ENCODE results near the gene RNF111.
A peak's percentile ranks its signal among the peaks of the same experiment; 100 is the strongest.

Gene RNF111

DNA sequence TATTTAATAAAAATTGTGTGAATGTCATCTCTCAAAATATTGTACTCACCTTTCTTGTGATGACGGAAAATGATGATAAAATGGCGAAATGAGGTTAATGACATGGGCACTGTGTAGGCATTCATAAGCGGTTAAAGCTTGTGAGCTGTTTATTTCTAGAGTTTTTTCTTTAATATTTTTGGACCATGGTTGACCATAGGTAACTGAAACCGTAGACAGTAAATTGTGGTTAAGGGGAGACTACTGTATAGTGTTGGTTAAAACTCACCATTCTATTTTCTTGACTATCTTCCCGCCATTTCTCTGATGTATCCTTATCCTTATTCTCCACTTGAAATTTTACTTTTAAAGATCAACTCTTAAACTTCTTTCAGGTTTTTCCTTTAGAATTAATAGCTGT is 14.5 kb downstream of the RNF111 start:
- no peak for DNase-seq

DNA sequence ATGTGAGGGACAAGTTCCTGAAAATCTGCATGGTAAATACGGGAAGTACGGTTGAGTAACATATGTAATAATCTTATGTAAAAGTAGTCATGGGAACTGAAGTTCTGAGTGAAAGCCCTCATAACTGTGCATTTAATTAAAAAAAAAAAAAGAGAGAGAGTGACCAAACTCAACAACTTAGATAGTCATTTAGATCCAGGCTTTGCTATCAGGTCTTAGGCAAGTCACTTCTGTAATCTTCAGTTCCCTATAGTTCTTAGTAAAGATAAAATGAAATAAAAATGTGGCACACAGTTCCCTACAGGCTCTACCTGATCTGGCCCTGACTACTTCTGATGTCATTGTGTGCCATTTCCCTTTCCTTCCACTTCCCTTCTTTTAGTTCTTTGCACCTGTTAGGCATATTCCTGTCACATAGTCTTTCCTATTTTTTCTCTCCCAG is 15.0 kb downstream of the RNF111 start:
- DNase-seq: peak; percentile 96 to 97

DNA sequence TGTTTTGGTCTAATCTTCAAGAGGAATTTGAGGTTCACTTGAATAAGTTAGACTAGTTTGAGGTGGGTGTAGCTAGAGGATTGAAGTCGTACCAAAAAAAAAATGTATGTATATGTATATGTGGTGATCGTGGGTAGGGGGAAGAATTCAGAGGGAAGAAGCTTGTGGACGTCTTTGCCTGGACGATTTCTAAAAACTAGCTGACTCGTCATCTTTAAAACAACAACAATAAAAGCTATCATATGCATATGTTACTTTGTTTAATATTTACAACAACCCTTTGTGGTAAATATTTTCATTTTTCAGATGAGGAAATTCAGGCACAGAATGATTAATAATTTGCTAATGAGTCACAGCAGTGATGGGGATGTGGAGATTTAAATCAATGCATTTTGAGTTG is 18.1 kb downstream of the RNF111 start:
- DNase-seq: no peak

DNA sequence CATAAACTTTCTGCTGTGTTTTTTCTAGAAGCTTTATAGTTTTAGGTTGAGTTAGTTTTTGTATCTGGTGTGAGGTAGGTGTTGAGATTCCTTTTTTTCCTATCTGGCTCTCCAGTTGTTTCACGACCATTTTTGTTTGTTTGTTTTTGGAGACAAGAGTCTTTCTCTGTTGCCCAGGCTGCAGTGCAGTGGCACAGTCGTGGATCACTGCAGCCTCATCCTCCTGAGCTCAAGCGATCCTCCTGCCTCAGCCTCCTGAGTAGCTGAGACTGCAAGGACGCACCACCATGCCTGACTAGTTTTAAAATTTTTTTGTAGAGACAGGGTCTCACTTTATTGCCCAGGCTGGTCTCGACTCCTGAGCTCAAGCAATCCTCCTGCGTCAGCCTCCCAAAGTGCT is 20.6 kb downstream of the RNF111 start:
- no peak for DNase-seq

DNA sequence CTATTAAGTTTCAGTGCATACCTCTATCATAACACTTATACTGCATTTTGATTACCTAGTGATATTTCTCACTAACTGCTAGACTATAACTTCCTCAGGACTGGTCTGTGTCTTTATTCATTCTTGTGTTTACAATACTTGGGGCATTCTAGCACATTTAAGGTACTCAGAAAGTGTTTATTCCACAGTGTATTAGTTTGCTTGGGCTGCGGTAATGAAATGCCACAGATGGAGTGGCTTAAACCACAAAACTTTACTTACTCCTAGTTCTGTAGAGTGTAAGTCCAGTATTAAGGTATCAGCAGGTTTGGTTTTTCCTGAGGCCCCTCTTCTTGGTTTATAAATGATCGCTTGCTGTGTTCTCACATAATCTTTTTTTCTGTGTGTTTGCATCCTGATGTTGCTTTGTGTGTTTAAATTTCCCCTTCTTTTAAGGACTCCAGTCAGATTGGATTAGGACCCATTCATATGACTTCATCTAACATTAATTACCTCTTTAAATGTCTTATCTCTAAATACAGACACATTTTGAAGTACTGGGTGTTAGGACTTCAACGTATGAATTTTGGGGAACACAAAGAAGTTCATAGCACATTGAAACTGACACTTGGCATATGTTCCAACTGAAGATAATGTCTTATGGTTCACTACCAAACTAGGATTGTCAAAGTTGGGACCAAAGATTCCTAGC is 23.9 kb downstream of the RNF111 start:
- no peak for DNase-seq

DNA sequence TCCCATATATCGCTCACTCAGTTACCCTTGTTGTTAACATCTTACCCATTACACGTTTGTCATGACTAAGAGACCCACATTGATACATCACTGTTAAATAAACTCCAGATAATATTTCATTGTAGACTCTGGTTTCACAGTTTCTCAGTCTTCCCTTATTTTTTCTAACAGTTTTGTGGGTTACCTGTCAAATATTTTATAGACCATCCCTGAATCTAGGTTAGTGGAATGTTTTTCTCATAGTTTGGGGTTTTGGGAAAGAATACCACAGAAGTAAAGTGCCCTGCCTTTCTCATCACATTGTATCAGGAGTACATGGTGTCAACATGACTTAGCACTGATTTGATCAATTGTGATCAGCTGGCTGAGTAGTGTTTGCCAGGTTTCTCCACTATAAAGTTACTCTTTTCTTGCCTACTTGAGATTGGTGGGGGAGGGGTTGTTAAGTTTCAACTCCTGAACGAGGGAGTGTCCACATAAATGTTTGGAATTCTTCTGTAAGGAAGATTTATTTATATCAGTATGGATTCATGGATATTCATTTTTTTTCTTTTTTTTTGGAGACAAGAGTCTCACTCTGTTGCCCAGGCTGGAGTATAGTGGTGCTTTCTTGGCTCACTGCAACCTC is 25.9 kb downstream of the RNF111 start:
- no peak for DNase-seq

DNA sequence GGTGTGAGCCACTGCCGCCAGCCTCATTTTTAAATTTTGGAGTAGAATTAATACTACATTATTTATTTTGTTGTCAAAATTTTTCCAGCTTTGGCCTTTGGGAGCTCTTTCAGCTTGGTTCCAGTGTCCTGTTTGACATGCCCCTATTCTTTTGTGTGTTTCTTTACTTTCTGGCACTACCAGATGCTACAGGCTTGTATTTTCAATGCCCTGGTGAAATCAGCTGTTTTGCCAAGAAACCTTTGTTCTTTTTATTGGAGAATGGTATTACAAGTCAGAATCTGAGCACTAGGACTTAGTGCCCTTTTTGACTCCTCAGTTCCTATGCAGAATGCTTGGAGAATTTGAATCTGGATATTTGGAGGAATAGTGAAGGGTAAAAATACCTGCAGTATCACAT is 26.6 kb downstream of the RNF111 start:
- DNase-seq: no peak

DNA sequence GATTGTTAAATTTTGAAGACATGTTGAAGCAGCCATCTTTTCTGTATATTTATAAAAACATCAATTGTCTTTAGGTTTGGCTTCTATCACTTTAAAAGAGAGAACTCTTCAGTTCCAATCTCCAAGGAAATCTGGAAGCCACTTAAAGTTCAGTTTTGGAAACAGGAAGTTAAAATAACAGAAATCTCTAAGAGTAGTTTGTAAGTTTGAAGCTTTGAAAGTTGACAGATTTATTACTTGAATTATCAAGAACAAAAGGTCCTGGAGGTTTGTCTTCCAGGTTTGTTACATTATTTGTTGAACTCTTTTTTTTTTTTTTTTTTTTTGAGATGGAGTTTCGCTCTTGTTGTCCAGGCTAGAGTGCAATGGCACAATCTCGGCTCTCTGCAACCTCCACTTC is 30.0 kb downstream of the RNF111 start:
- DNase-seq: peak in 1 of 2 experiments; percentile 10

DNA sequence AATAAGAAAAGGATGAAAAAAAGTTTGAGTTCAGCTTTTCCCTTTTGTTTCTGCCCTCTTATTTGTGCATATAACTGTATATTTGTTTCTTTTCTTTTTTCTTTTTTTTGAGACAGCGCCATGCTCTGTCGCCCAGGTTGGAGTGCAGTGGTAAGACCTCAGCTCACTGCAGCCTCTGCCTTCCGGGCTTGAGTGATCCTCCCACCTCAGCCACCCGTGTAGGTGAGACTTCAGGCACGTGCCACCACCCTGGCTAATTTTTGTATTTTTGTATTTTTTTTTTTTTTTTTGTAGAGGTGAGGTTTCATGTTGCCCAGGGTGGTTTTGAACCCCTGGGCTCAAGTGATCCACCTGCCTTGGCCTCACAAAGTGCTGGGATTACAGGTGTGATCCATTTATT is 31.4 kb downstream of the RNF111 start:
- no peak for DNase-seq

DNA sequence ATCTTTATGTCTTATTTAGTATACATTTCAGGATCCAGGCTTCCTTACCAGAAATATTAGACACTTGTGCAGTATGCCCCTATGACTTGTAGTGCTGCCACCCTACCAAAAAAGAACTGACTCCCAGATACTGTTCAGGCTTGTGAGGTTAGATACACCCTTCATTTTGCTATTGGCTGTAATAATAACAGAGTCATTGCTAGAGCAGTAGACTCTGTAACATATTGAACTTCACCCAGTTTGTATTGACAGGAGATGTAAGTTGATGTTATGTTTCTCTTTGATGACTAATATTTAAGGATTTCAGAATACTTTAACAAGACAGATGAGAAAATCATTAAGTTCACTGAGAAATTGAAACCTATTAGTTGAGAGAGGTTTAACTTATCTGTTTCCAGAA is 32.9 kb downstream of the RNF111 start:
- no peak for DNase-seq

DNA sequence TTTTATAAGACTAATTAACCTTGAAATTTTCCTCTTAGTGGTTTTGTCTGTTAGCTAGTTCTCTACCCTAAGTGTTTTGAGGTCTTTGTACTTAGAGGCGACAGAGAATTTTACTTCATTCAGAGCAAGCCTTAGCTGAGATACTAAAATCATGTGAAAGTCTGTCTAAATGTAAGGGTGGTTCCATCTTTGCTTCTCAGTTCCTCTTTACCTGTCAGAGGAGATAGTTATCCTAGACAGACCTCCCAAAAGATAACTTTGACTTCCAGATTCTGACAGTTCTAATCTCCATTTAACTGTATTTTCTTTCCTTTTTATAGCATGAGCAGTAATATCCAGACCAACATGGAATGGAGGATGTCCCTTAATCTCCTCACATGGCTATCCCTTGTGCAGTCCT is 34.7 kb downstream of the RNF111 start:
- DNase-seq: no peak

DNA sequence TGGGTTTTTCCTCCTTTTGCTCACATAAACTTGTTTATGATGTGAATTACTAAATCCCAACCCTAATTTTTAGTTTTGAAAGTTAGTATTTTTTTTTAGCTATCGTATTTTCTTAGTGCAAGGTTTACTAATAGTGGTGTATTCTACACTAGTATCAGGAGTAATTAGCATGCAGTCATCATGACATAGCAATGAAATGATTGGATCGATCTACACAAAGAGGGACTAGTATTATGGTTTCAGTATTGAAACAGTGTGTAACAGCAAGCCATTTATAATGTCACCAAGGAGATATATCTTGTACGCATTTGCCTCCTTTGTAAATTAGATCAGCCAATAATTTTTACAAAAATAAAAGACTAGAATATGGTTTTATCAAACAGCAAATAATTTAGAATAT is 38.7 kb downstream of the RNF111 start:
- no peak for DNase-seq

DNA sequence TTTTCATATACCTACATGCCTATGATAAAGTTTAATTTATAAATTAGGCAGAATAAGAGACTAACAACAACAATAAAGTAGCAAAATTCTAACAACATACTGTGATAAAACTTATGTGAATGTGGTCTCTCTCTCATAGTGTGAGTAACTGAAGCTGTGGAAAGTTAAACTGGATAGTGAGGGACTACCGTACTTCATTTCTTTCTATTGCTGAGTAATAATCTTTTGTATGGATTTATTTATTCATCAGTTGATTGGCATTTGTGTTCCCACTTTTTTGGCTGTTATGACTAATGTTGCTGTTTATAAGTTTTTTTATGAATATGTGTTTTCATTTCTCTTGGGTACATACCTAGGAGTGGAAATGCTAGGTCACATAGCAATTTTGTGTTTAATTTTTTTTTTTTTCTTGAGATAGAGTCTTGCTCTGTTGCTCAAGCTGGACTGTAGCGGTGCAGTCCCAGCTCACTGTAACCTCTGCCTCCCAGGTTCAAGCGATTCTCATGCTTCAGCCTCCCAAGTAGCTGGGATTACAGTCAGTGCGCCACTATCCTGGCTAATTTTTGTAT is 41.0 kb downstream of the RNF111 start:
- DNase-seq: no peak

DNA sequence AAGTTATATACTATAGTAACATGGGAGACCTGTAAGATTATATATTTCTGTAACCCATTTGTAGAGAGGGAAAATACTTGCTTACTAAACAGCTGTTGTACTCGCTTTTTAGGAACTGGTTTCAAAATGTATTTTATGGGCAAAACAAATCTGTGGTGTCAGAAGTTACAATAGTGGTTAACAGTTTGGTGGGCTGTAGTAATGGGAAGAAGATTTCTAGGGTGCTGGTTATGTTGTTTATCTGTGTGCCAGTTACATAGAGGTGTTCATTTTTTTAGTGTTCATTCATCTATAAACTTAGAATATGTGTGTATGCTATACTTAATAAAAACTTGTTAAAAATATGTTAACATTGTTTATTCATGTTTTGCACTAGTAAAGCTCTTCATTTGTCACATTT is 42.1 kb downstream of the RNF111 start:
- DNase-seq: no peak

DNA sequence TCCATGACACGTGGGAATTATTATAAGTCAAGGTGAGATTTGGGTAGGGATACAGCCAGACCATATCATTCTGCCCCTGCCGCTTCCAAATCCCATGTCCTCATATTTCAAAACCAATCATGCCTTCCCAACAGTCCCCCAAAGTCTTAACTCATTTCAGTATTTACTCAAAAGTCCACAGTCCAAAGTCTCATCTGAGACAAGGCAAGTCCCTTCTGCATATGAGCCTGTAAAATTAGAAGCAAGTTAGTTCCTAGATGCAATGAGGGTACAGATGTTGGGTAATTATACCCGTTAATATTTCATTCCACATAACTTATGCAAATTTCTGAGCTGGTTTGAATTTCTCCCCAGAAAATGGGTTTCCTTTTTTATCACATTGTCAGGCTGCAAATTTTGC is 47.7 kb downstream of the RNF111 start:
- no peak for DNase-seq

DNA sequence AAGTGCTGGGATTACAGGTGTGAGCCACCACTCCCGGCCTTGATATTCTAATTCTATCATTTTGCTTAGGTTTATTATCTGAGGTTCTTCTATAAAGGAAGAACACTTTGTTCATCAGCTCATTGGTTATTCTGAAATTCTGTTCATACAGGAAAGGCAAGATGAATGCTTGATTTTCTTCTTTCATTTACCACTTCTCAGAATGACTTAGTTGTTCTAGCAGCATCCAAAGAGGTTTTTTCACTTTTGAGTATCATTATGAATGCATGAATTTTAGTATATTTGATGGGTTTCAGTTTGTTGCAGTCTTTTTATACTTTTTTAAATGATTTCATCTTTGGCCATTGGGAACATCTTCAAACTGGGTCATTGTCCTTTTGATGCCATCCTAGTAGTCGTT is 51.8 kb downstream of the RNF111 start:
- no peak for DNase-seq

DNA sequence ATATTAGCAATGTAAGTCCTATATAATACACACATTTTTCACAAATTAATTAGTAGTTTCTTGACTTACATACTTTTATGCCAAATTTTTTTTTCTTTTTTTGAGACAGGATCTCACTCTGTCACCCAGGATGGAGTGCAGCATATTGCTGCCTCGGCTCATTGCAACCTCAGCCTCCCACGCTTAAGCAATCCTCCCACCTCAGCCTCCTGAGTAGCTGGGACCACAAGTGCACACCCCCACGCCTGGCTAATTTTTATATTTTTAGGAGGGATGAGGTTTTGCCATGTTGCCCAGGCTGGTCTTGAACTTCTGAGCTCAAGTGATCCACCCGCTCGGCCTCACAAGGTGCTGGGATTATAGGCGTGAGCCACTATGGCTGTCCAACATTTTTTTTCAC is 54.6 kb downstream of the RNF111 start:
- no peak for DNase-seq

DNA sequence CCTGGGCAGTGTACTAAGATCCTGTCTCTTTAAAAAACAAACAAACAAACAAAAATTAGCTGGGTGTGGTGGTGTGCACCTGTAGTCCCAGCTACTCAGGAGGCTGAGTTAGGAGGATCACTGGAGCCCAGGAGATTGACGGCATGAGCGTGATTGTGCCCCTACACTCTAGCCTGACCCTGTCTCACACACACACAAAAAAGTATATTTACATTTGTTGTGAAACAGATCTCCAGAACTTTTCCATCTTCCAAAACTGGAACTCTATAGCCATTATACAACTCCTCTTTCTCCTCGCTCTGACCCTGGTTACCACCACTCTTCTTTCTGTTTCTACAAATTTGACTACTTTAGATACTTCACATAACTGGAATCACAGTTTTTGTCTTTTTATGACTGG is 61.4 kb downstream of the RNF111 start:
- no peak for DNase-seq

DNA sequence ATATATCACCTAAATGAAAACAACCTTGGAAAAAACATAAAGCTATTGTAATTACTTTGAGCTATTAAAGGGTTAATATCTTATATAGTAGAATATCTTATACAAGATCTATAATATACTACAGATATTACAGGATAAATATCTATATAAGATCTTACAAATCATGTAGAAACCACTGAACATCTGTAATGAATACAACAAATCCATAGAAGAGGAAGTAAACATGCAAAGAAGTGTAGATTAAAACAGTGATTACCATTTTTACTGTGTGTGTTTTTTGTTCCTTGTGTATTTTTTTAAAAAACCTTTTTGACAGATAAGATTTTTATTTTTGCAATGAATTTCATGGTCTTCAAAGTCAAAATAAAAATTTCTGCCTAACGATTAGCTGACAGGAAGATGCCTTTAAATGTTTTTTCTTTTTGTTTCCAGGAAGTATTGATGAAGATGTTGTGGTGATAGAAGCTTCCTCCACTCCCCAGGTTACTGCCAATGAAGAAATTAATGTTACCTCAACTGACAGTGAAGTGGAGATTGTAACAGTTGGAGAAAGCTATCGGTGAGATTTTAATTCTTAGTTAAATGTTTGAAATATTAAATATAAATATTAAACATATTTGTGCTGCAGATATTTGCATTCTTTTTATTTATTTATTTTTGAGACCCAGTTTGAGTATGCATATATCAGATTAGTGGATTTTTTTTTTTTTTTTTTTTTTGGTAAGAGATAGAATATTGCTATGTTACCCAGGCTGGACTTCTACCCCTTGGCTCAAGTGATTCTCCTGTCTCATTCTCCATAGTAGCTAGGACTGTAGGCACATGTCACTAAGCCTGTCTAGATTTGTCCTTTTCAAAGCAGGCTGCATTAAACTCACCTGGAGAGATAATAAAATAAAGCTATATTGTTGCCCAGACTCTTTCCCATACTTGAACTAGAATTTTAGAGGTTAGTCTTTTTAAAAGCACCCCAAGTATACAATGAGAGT is 64.7 kb downstream of the RNF111 start:
- no peak for DNase-seq

DNA sequence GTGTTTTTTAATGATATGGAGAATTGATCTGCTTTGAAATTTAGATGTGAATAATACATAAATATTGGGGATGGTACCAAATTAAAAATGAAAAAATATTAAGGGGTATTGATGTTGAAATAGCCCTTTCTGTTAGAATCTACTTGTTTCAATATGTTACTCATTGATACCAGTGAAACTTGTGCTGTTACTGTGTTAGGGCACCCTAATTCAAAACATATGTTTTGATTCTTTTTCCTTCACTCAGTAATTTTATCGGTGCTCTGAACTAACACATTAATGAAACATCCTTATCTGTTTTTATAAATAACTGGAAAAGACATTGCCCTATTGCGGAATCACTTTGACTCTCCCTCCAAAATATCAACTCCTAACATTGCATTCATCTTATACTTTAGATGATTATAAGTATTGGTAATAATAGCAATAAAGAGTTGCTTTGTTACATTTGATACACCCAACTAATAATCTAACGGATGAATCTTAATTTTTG is 65.5 kb downstream of the RNF111 start:
- DNase-seq: no peak

DNA sequence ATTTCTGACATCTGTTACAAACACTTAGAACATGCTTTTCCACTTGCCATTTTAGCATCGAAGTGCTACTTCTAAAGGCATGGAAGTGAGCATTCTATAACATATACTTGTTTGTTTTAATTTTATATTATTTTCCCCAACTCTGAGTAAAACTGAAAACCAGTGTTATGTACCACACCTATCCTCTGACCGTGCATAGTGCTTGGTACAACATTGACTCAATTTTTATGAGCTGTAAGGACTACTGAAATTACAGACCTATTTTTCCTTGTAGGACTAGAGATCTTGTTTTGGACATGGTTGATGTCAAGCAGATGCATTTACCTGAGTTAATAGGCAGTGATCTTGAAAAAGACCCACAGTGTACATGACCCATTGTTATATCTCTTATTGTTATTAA is 66.0 kb downstream of the RNF111 start:
- DNase-seq: no peak

DNA sequence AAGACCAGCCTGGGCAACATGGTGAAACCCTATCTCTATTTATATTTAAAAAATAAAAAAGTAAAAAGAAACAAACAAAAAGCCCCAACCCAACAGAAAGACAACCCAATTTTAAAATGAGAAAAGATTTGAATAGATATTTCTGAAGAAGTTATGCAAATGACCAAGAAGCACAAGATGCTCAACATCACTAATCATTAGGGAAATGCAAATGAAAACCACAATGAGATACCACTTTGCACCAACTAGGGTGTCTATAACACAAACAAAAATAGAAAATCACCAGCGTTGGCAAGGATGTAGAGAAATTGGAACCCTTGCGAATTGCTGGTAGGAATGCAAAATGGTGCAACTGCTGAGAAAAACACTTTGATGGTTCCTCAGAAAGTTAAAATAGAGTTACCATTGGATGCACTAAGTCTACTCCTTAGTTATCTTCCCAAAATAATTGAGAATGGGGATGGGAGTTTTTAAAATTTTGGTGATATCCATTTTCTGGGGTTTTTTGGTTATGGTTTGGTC is 71.7 kb downstream of the RNF111 start:
- DNase-seq: no peak

DNA sequence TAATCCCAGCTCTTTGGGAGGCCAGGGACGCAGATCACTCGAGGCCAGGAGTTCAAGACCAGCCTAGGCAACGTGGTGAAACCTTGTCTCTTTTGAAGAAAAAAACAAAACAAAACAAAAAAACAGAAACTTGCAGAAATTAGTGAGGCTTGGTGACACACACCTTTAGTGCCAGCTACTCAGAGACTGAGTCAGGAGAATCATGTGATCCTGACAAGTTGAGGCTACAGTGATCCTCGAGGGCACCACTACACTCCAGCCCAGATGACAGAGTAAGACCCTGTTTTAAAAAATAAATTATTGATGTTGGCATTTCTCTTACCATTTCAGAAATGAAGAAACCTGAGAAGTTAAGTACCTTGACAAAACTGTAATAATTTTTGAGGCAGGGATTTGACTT is 72.9 kb downstream of the RNF111 start:
- no peak for DNase-seq
